ENCODE results near the gene PALS1. TPM values are rescaled to one million over a fixed set of nuclear protein-coding genes. Genes with fewer than 3 reads are reported as not detected.
A peak's percentile ranks its signal among the peaks of the same experiment; 100 is the strongest.

PALS1 gene
- total and polyA plus RNA-seq, 2 of the 8 experiments (the other 6 are each of a cell fraction or from before 2014, with no cell fraction given): 6.7 to 25.1 TPM

DNA sequence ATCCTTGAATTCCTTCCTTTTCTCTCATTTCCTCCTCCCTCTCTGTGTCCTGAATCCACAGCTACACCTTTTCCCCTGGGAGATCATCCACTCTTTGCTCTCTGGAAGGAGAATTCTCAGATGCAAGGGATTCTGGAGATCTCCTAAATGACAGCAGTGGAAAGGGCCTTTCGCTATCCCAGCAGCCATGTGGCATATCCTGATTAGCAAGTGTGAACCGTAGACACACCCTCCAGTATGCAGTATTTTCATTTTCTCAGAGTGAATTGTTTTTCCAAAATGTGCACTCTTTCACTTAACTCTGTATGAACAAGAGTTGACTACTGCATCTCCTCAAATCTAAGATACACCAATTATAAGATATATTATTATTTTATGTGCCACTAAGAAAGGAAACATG is 46.0 kb upstream of the PALS1 start:
- Histone ChIP-seq H2AFZ (ENCODE audit: low read length) (0 out of 2 replicates have a peak overlapping the region, but pooled peaks have one; percentile 31), H3K4ac (replicated peaks; ENCODE audit: insufficient read length, low read depth, low read length) (no peak overlapping the region), H3K79me1 (ENCODE audit: low read depth, low read length) (no peaks in the 10 kb centered on the region), H3K4me2 (ENCODE audit: insufficient read depth in 1 of 2, low read depth in 2 of 2, low read length in 2 of 2) (no peak overlapping the region), H2BK15ac (ENCODE audit: low read length) (no peak overlapping the region), H4K91ac (replicated peaks; ENCODE audit: insufficient read length, low read length) (no peak overlapping the region), H3K27me3 (replicated peaks in 1 of 4; ENCODE audit: control insufficient read depth in 3 of 4, extremely low read depth in 1 of 4, insufficient read depth in 3 of 4, low read length in 3 of 4) (no peaks in the 10 kb centered on the region), H4K8ac (ENCODE audit: extremely low read depth, insufficient read depth, low read length) (no peak overlapping the region), H2BK5ac (ENCODE audit: low read depth, low read length) (no peak overlapping the region), H2BK12ac (ENCODE audit: low read depth, low read length) (no peak overlapping the region), H2BK120ac (replicated peaks; ENCODE audit: low read depth, low read length) (no peak overlapping the region), H3K9me3 (ENCODE audit: insufficient read depth in 2 of 2, low read depth in 1 of 2, low read length in 1 of 2) (no peaks in the 10 kb centered on the region), H4K20me1 (replicated peaks in 1 of 2; ENCODE audit: control insufficient read depth in 1 of 2, insufficient read depth in 2 of 2, low read length in 2 of 2) (no peaks in the 10 kb centered on the region), H3K79me2 (ENCODE audit: control insufficient read depth in 1 of 2, insufficient read depth in 2 of 2, low read length in 2 of 2) (no peaks in the 10 kb centered on the region), H3K56ac (replicated peaks; ENCODE audit: insufficient read length, low read depth, low read length) (no peak overlapping the region), H3K14ac (ENCODE audit: insufficient read length) (no peak overlapping the region), H2BK20ac (ENCODE audit: low read length) (no peak overlapping the region), H3K18ac (ENCODE audit: extremely low read depth, low read length) (no peak overlapping the region), H3K9ac (replicated peaks in 1 of 4; ENCODE audit: extremely low read depth in 1 of 4, low read depth in 3 of 4, low read length in 3 of 4) (no peak overlapping the region), H3K4me1 (replicated peaks in 1 of 4; ENCODE audit: control insufficient read depth in 3 of 4, insufficient read depth in 4 of 4, low read length in 3 of 4) (no peaks in the 10 kb centered on the region), H3K4me3 (ENCODE audit: extremely low read depth in 1 of 4, insufficient read depth in 2 of 4, low read depth in 3 of 4, low read length in 4 of 4) (no peak overlapping the region), H3K23me2 (ENCODE audit: low read depth, low read length) (no peaks in the 10 kb centered on the region), H2AK5ac (ENCODE audit: low read depth, low read length) (no peak overlapping the region), H4K5ac (ENCODE audit: insufficient read length, low read depth, low read length) (no peak overlapping the region), H3K27ac (ENCODE audit: low read depth, low read length) (no peak overlapping the region), H3K23ac (ENCODE audit: insufficient read length) (no peak overlapping the region), H3K36me3 (ENCODE audit: control insufficient read depth in 2 of 4, insufficient read depth in 4 of 4, low read length in 3 of 4) (no peaks in the 10 kb centered on the region)
- DNase-seq (ENCODE audit: low read depth in 1 of 2, low spot score in 2 of 2): no peak
- whole genome bisulfite sequencing, 2 experiments (ENCODE audit: extremely low coverage in 1 of 2, insufficient coverage in 1 of 2, insufficient read length in 1 of 2, insufficient replicate concordance in 2 of 2, low coverage in 1 of 2, low lambda C conversion rate in 2 of 2, missing lambda C conversion rate in 1 of 2): 91% methylated on average over 2 of the region's 2 CpGs; no CpG with 5 or more reads in 1 of the 2 experiments
- TF ChIP-seq, protein P1, sequence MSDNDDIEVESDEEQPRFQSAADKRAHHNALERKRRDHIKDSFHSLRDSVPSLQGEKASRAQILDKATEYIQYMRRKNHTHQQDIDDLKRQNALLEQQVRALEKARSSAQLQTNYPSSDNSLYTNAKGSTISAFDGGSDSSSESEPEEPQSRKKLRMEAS (IDR thresholded peaks at IDR 0.05): no peak
- TF ChIP-seq CBX8 (IDR thresholded peaks at IDR 0.05; ENCODE audit: borderline replicate concordance, low read depth, low read length): no peak
- ChIA-PET CTCF (ENCODE audit: partially characterized antibody) (interaction anchor here (0.5 to 1.7 kb wide), 2 partner anchors 28 to 90 kb away, joined by 4 to 5 read pairs; no protein-coding TSS in a partner anchor), POLR2A (ENCODE audit: partially characterized antibody) (no interaction called here)
- FAIRE-seq: no peak
